ENCODE measurements around the gene CFL2.

GRCh38 chr14:34700622-34701130 is 13.7 kb downstream of the CFL2 start:
- TF ChIP-seq CTCF (IDR thresholded peaks at IDR 0.05) (no peak), POLR2A (IDR thresholded peaks at IDR 0.05) (no peak)

Data from body of pancreas (tissue), 4 donors.